Measurements from ENCODE around the gene FCRL4. TPM values are rescaled to one million over a fixed set of nuclear protein-coding genes. Genes with fewer than 3 reads are reported as not detected.

Gene FCRL4
- total RNA-seq: not detected
- long read RNA-seq: 0 reads

GRCh38 chr1:157597959-157598667 is at the start of gene FCRL4:
TSS of gene FCRL4 (minus strand) at chr1:157598085. CDS start at chr1:157597944, 141 bp downstream.
- no peak within 1 kb of the TSS for H3K27ac ChIP-seq
- DNase-seq: no peak
- TF ChIP-seq CTCF (IDR thresholded peaks at IDR 0.05): no peak
- H3K27me3 ChIP-seq (ENCODE audit: low read depth): no peaks in the 10 kb centered on the region
- no peaks in the 10 kb centered on the region for H3K9me3 ChIP-seq
- no peak within 1 kb of the TSS for H3K4me3 ChIP-seq
- intact Hi-C loops (cut with DNase I): no loop called here
- no peaks in the 10 kb centered on the region for H3K36me3 ChIP-seq
- no peaks in the 10 kb centered on the region for H3K4me1 ChIP-seq
- no peak for ATAC-seq

- Histone ChIP-seq H3K36me3 (no peaks in the 10 kb centered on the region), H3K27me3 (ENCODE audit: low read depth) (no peaks in the 10 kb centered on the region), H3K27ac (no peak overlapping the region), H3K4me3 (no peak overlapping the region), H3K4me1 (no peaks in the 10 kb centered on the region), H3K9me3 (no peaks in the 10 kb centered on the region)
- TF ChIP-seq CTCF (IDR thresholded peaks at IDR 0.05): no peak
- intact Hi-C loops (cut with DNase I): no loop called here
- DNase-seq (no peak), ATAC-seq (no peak)
Measured at GRCh38 chr1:157646144-157646543, 48.3 kb upstream of the FCRL4 start.

GRCh38 chr1:157641177-157641576 is 43.3 kb upstream of the FCRL4 start:
- ATAC-seq: no peak
- no peak for TF ChIP-seq CTCF (IDR thresholded peaks at IDR 0.05)

GRCh38 chr1:157639800-157640199 is 41.9 kb upstream of the FCRL4 start:
- no peaks in the 10 kb centered on the region for H3K27me3 ChIP-seq (ENCODE audit: low read depth)
- intact Hi-C loops (cut with DNase I): no loop called here
- no peak for TF ChIP-seq CTCF (IDR thresholded peaks at IDR 0.05)
- DNase-seq: no peak
- H3K27ac ChIP-seq: no peak overlapping the region
- H3K36me3 ChIP-seq: no peaks in the 10 kb centered on the region
- H3K4me3 ChIP-seq: no peak overlapping the region
- H3K9me3 ChIP-seq: no peaks in the 10 kb centered on the region
- peak; percentile 7 to 32 for ATAC-seq
- H3K4me1 ChIP-seq: no peaks in the 10 kb centered on the region

More at GRCh38 chr1:157641177-157641576, 43.3 kb upstream of the FCRL4 start:
- Histone ChIP-seq H3K4me1 (no peaks in the 10 kb centered on the region), H3K4me3 (no peak overlapping the region), H3K9me3 (no peaks in the 10 kb centered on the region), H3K27ac (no peak overlapping the region), H3K27me3 (ENCODE audit: low read depth) (no peaks in the 10 kb centered on the region), H3K36me3 (no peaks in the 10 kb centered on the region)
- intact Hi-C loops (cut with DNase I): no loop called here
- DNase-seq: no peak

- peaks cover under 1% of the 10 kb centered on the region for H3K27me3 ChIP-seq (ENCODE audit: low read depth)
- no peak for TF ChIP-seq CTCF (IDR thresholded peaks at IDR 0.05)
- no peaks in the 10 kb centered on the region for H3K36me3 ChIP-seq
- no peaks in the 10 kb centered on the region for H3K4me1 ChIP-seq
- ATAC-seq (no peak), DNase-seq (no peak)
- H3K27ac ChIP-seq: no peak overlapping the region
- no peaks in the 10 kb centered on the region for H3K9me3 ChIP-seq
- intact Hi-C loops (cut with DNase I): no loop called here
- no peak overlapping the region for H3K4me3 ChIP-seq
Measured at GRCh38 chr1:157628773-157629172, 30.9 kb upstream of the FCRL4 start.
